A549 (cell line): ENCODE data around the gene SP2. TPM values are rescaled to one million over a fixed set of nuclear protein-coding genes. Genes with fewer than 3 reads are reported as not detected.

Experiments
- ATAC-seq, 2 experiments: fragments of 200-7000 bp in 1 of 2; fragments of >200 bp in 1 of 2; cut with Nextera tagmentation in 1 of 2; cut with Tn5 transposase in 1 of 2; 3 replicates each; pipeline versions ENCODE4 v1.8.0 to v1.9.1; 2018 to 2020; ENCODE audit warnings: mild to moderate bottlenecking in 1 of 2, moderate library complexity in 1 of 2
- CTCF ChIA-PET: fragments of 300-600 bp; sonication (Branson Sonifier 250); formaldehyde crosslinking; extraction: SDS; loops from one replicate; lab custom pipeline; 2021; ENCODE audit warnings: antibody characterized with exemption, inconsistent platforms; lab: Yijun Ruan, JAX
- POLR2A ChIA-PET: fragments of 350-600 bp; formaldehyde crosslinking; extraction: SDS; loops from one replicate; lab custom pipeline; 2021; ENCODE audit warnings: antibody characterized with exemption, inconsistent platforms; lab: Yijun Ruan, JAX
- DNase-seq, 2 experiments: peaks; one replicate each; pipeline versions ENCODE4 v3.0.0 to v3.0.0-alpha.2; 2011 to 2016; ENCODE audit warnings: low read depth in 1 of 2, low spot score in 1 of 2
- FAIRE-seq: peaks from 2 replicates; lab custom pipeline; 2011; peaks lifted over from hg19 to GRCh38; lab: Jason Lieb, UNC
- H3K27ac ChIP-seq, 2 experiments: fragments of >200 bp; sonication (Bioruptor Twin); formaldehyde crosslinking; 3 replicates each; pipeline ENCODE4 v1.5.1; 2016 to 2017
- H3K4me1 ChIP-seq: fragments of >200 bp; sonication (Bioruptor Twin); formaldehyde crosslinking; 3 replicates; pipeline ENCODE4 v1.6.1; 2016
- H3K4me2 ChIP-seq: fragments of >200 bp; sonication (Bioruptor Twin); formaldehyde crosslinking; 3 replicates; pipeline ENCODE4 v1.6.1; 2016
- H3K4me3 ChIP-seq: fragments of >200 bp; sonication (Bioruptor Twin); formaldehyde crosslinking; 3 replicates; pipeline ENCODE4 v1.5.1; 2016
- H3K9me3 ChIP-seq: fragments of >200 bp; sonication (Bioruptor Twin); formaldehyde crosslinking; 3 replicates; pipeline ENCODE4 v1.6.1; 2016
- BHLHE40 ChIP-seq: IDR thresholded peaks from 2 replicates; pipeline ENCODE4 v1.6.1; 2012; ENCODE audit warnings: low read depth, low read length, inconsistent platforms
- CBX8 ChIP-seq: fragments of 200-600 bp; sonication (generic); IDR thresholded peaks from 2 replicates; pipeline ENCODE4 v1.6.1; 2016
- CEBPB ChIP-seq, 2 experiments: fragments of >200 bp in 1 of 2; sonication (Bioruptor Twin) in 1 of 2; formaldehyde crosslinking in 1 of 2; IDR thresholded peaks; 2 replicates each; pipeline ENCODE4 v1.6.1; 2012 to 2016
- CHD4 ChIP-seq: fragments of 200-600 bp; sonication (generic); IDR thresholded peaks from 2 replicates; pipeline ENCODE4 v1.6.1; 2016; ENCODE audit warnings: antibody characterized with exemption, mild to moderate bottlenecking, borderline replicate concordance
- CTCF ChIP-seq: fragments of >200 bp; sonication (Bioruptor Twin); formaldehyde crosslinking; IDR thresholded peaks from 3 replicates; pipeline ENCODE4 v1.5.1; 2016
- E2F6 ChIP-seq: IDR thresholded peaks from 2 replicates; pipeline ENCODE4 v1.6.1; 2012; ENCODE audit warnings: low read depth, borderline replicate concordance
- ESRRA ChIP-seq: fragments of 150-350 bp; IDR thresholded peaks from 2 replicates; pipeline ENCODE4 v1.6.1; 2014; ENCODE audit warnings: mild to moderate bottlenecking, low read length, borderline replicate concordance
- FOSL2 ChIP-seq, 2 experiments: fragments of 450-650 bp in 1 of 2; fragments of >200 bp in 1 of 2; sonication (Bioruptor Twin) in 1 of 2; formaldehyde crosslinking; IDR thresholded peaks; 2 replicates each; pipeline versions ENCODE4 v1.5.0 to v1.6.1; 2016 to 2020; ENCODE audit warnings: mild to moderate bottlenecking in 1 of 2, moderate library complexity in 1 of 2
- HEYL ChIP-seq: fragments of 250-450 bp; sonication (Bioruptor Pico); IDR thresholded peaks from 2 replicates; pipeline ENCODE4 v1.8.0; 2021; ENCODE audit warnings: mild to moderate bottlenecking, moderate library complexity
- HMGXB4 ChIP-seq: fragments of 250-450 bp; sonication (Bioruptor Pico); IDR thresholded peaks from 2 replicates; pipeline ENCODE4 v1.5.0; 2021; ENCODE audit warnings: mild to moderate bottlenecking, moderate library complexity, borderline replicate concordance
- JUN ChIP-seq, 2 experiments: fragments of >200 bp; sonication (Bioruptor Twin); formaldehyde crosslinking; IDR thresholded peaks; 2 replicates in 1 of 2; 3 replicates in 1 of 2; pipeline ENCODE4 v1.6.1; 2016 to 2017
- KDM1A ChIP-seq: fragments of 200-600 bp; sonication (generic); IDR thresholded peaks from 2 replicates; pipeline ENCODE4 v1.6.1; 2016; ENCODE audit warnings: low read depth, mild to moderate bottlenecking
- MAX ChIP-seq: IDR thresholded peaks from 2 replicates; pipeline ENCODE4 v1.6.1; 2012
- MYC ChIP-seq: IDR thresholded peaks from 2 replicates; pipeline ENCODE4 v1.6.1; 2012; ENCODE audit warnings: mild to moderate bottlenecking, inconsistent platforms, low read length, improper control_type of control experiment, borderline replicate concordance
- NR3C1 ChIP-seq: fragments of >200 bp; sonication (Bioruptor Twin); formaldehyde crosslinking; IDR thresholded peaks from 3 replicates; pipeline ENCODE4 v1.6.1; 2017
- PBX3 ChIP-seq: IDR thresholded peaks from 2 replicates; pipeline ENCODE4 v1.6.1; 2012
- POLR2A ChIP-seq: IDR thresholded peaks from 2 replicates; pipeline ENCODE4 v1.6.1; 2012; ENCODE audit warnings: mild to moderate bottlenecking, low read length
- POLR2AphosphoS2 ChIP-seq: conservative IDR thresholded peaks from 2 replicates; pipeline ENCODE4 v1.6.1; 2012; ENCODE audit warnings: low read length, improper control_type of control experiment, inconsistent platforms
- RARB ChIP-seq: fragments of 250-450 bp; sonication (Bioruptor Pico); IDR thresholded peaks from 2 replicates; pipeline ENCODE4 v1.8.0; 2021; ENCODE audit warnings: mild to moderate bottlenecking, moderate library complexity
- RCOR1 ChIP-seq: fragments of 150-350 bp; IDR thresholded peaks from 2 replicates; pipeline ENCODE4 v1.6.1; 2014; ENCODE audit warnings: antibody characterized with exemption, low read length, low read depth
- RNF2 ChIP-seq: fragments of 200-600 bp; sonication (generic); IDR thresholded peaks from 2 replicates; pipeline ENCODE4 v1.6.1; 2016; ENCODE audit warnings: low read depth, mild to moderate bottlenecking, antibody characterized with exemption, moderate library complexity, borderline replicate concordance
- USF2 ChIP-seq: fragments of 450-650 bp; IDR thresholded peaks from 2 replicates; pipeline ENCODE4 v1.6.1; 2014; ENCODE audit warnings: antibody characterized with exemption
- ZC3H11A ChIP-seq: fragments of 450-650 bp; IDR thresholded peaks from 2 replicates; pipeline ENCODE4 v1.6.1; 2014; ENCODE audit warnings: antibody characterized with exemption, mild to moderate bottlenecking
- ZNF302 ChIP-seq: fragments of 250-450 bp; sonication (Bioruptor Pico); IDR thresholded peaks from 2 replicates; pipeline ENCODE4 v1.9.0; 2021; ENCODE audit warnings: inconsistent platforms, mild to moderate bottlenecking, moderate library complexity
- WGBS: methylation state at CpG from one replicate; pipeline ENCODE4 v1.1.6; 2017; ENCODE audit errors: missing lambda C conversion rate; 5-methylcytosine and 5-hydroxymethylcytosine counted together
- polyA plus RNA-seq, 4 experiments: library from polyadenylated mRNA; depleted of rRNA in 3 of 4; stranded (reverse); fragments of >200 nt; fragmentation: RNase III in 1 of 4; extraction: RNeasy Plus Mini Kit Qiagen cat#74134 plus additional on column Dnase treatment in 1 of 4; gene quantifications; 2 replicates in 3 of 4; 3 replicates in 1 of 4; pipeline ENCODE4 v1.2.3, GENCODE V29; 2011 to 2017

The SP2 gene
- polyA plus RNA-seq, 2 of the 4 experiments (the other 2 are of a cell fraction) = 6.2 to 11.6 TPM

GRCh38 chr17:47867813-47868533, 28.1 kb upstream of the SP2 start:
- no peak overlapping the region for H3K4me2 ChIP-seq
- WGBS = 83% methylated on average over 11 of the region's 11 CpGs
- FAIRE-seq (no peak), DNase-seq (no peak), ATAC-seq (no peak)
- peaks cover 10% of the 10 kb centered on the region; the same call in 1 of the 3 replicates for H3K9me3 ChIP-seq
- peaks cover 9% of the 10 kb centered on the region for H3K4me1 ChIP-seq
- no peak overlapping the region for H3K27ac ChIP-seq
- ChIA-PET CTCF (interaction anchor here (0.7 to 17.0 kb wide), 4 partner anchors 19 to 103 kb away, joined by 3 to 224 read pairs (median 114); partner anchors contain the start of genes CDK5RAP3, SCRN2 and SP6), POLR2A (interaction anchor here (1.0 kb wide), 1 partner anchor 103 kb away, joined by 3 read pairs; the partner anchor contains the start of gene CDK5RAP3)
- TF ChIP-seq POLR2A = no peak
- no peak for TF ChIP-seq CBX8
- TF ChIP-seq E2F6 = 0 out of 2 replicates have a peak, but pooled peaks have one; percentile 43
- no peak for TF ChIP-seq JUN (IDR thresholded peaks at IDR 0.05)
- no peak for TF ChIP-seq HEYL
- no peak for TF ChIP-seq CHD4
- no peak for TF ChIP-seq USF2
- no peak for TF ChIP-seq RNF2
- H3K4me3 ChIP-seq = no peak overlapping the region

- H3K27ac ChIP-seq = no peak overlapping the region
- TF ChIP-seq MAX (no peak), USF2 (no peak), CEBPB (IDR thresholded peaks at IDR 0.05) (no peak), FOSL2 (IDR thresholded peaks at IDR 0.05) (no peak), FOSL2 (CRISPR knock-in tag; IDR thresholded peaks at IDR 0.05) (no peak), ESRRA (no peak), CTCF (no peak), RCOR1 (no peak)
- TF ChIP-seq, all 56 proteins: peak for 0
- DNase-seq = no peak
- FAIRE-seq = no peak
- Histone ChIP-seq H3K4me2 (no peak overlapping the region), H3K4me1 (peaks cover 4% of the 10 kb centered on the region; the same call in 1 of the 3 replicates), H3K9me3 (peaks cover 2% of the 10 kb centered on the region; the same call in 1 of the 3 replicates), H3K4me3 (no peak overlapping the region)
- ChIA-PET POLR2A (interaction anchor here (1.0 kb wide), 1 partner anchor 102 kb away, joined by 3 read pairs; the partner anchor contains the start of gene CDK5RAP3), CTCF (interaction anchor here (0.7 to 17.0 kb wide), 3 partner anchors 18 to 102 kb away, joined by 3 to 224 read pairs (median 224); partner anchors contain the start of genes CDK5RAP3, SCRN2 and SP6)
- WGBS = 47% methylated on average over 2 of the region's 2 CpGs
- no peak for ATAC-seq
These were observed 26.9 kb upstream of the SP2 start for GRCh38 chr17:47869114-47869513.

- WGBS = 0% methylated on average over 1 of the region's 1 CpG
- H3K9me3 ChIP-seq = no peaks in the 10 kb centered on the region
- 0 out of 6 replicates have a peak, but pooled peaks of 1 of the 2 experiments have one; percentile 11 for ATAC-seq
- H3K27ac ChIP-seq = no peak overlapping the region
- no peak overlapping the region for H3K4me3 ChIP-seq
- no peak for DNase-seq
- TF ChIP-seq ZC3H11A (no peak), JUN (IDR thresholded peaks at IDR 0.05) (no peak), RNF2 (no peak), KDM1A (no peak), PBX3 (no peak), RARB (CRISPR knock-in tag) (no peak), ZNF302 (CRISPR knock-in tag) (no peak), MYC (no peak), HMGXB4 (CRISPR knock-in tag) (no peak), POLR2AphosphoS2 (no peak), NR3C1 (no peak), BHLHE40 (no peak)
- H3K4me2 ChIP-seq = no peak overlapping the region
- no peak for FAIRE-seq
- H3K4me1 ChIP-seq = 0 out of 3 replicates have a peak, but pooled peaks cover 2% of the 10 kb centered on the region
- ChIA-PET POLR2A (no interaction called here), CTCF (interaction anchor here (1.2 to 17.0 kb wide), 4 partner anchors 8 to 23 kb away, joined by 3 to 224 read pairs (median 114); partner anchors contain the start of genes SCRN2 and SP6)
These were observed 26.0 kb upstream of the SP2 start for GRCh38 chr17:47870056-47870455.
